Thyroid gland (tissue), 4 donors: ENCODE data around the gene FFAR2. TPM values are rescaled to one million over a fixed set of nuclear protein-coding genes. Genes with fewer than 3 reads are reported as not detected.

Source experiments
- DNase-seq, 2 donors: peaks; one replicate each; pipeline ENCODE4 v3.0.0-alpha.2; 2019
- H3K27ac ChIP-seq, 3 donors: fragments of 200-600 bp; sonication (generic); 1 replicate in 2 of 3; 2 replicates in 1 of 3; pipeline ENCODE4 v1.5.1; 2016 to 2019; ENCODE audit warnings: mild to moderate bottlenecking in 1 of 3, moderate library complexity in 1 of 3
- H3K27me3 ChIP-seq: fragments of 200-600 bp; sonication (generic); one replicate; pipeline ENCODE4 v1.5.1; 2019
- H3K36me3 ChIP-seq, 2 donors: fragments of 200-600 bp; sonication (generic); one replicate each; pipeline ENCODE4 v1.5.1; 2016 to 2019
- H3K4me1 ChIP-seq, 2 donors: fragments of 200-600 bp; sonication (generic); one replicate each; pipeline ENCODE4 v1.5.1; 2017 to 2019
- H3K4me3 ChIP-seq, 3 donors: fragments of 200-600 bp; sonication (generic); replicated peaks in 1 of 3; 1 replicate in 2 of 3; 2 replicates in 1 of 3; pipeline ENCODE4 v1.5.1; 2016; ENCODE audit warnings: mild to moderate bottlenecking in 1 of 3
- H3K9me3 ChIP-seq: fragments of 200-600 bp; sonication (generic); one replicate; pipeline ENCODE4 v1.5.1; 2017
- CTCF ChIP-seq, 6 experiments: fragments of 200-600 bp in 3 of 6; fragments of 450-650 bp in 3 of 6; sonication (generic) in 3 of 6; IDR thresholded peaks; one replicate each; pipeline ENCODE4 v1.5.1; 2016 to 2019; ENCODE audit warnings: antibody characterized with exemption in 6 of 6, mild to moderate bottlenecking in 2 of 6, inconsistent platforms in 1 of 6, moderate library complexity in 1 of 6
- POLR2A ChIP-seq, 2 donors: fragments of 450-650 bp; IDR thresholded peaks; one replicate each; pipeline ENCODE4 v1.6.1; 2017; ENCODE audit warnings: antibody characterized with exemption in 2 of 2, mild to moderate bottlenecking in 2 of 2, moderate library complexity in 1 of 2
- WGBS, 2 donors: methylation state at CpG; one replicate each; pipeline ENCODE4 v1.1.5; 2017; 5-methylcytosine and 5-hydroxymethylcytosine counted together
- intact Hi-C: fragments of 100-400 bp; cut with DNase I; formaldehyde crosslinking; loops from one replicate; pipeline ENCODE4 v1.15.1; 2023
- total RNA-seq, 4 donors: library from RNA; depleted of rRNA; stranded (reverse); fragments of >200 nt; gene quantifications; one replicate each; pipeline ENCODE4 v1.2.3, GENCODE V29; 2016

The FFAR2 gene
- total RNA-seq, 4 donors from 2014 or later: 0.27 TPM; not detected in 3

- H3K27ac ChIP-seq: no peak overlapping the region
- no peaks in the 10 kb centered on the region for H3K9me3 ChIP-seq
- peaks cover 9 to 11% of the 10 kb centered on the region in 2 donors for H3K4me1 ChIP-seq
- WGBS, 2 donors: 81 to 89% methylated on average over 2 of the region's 2 CpGs
- no peaks in the 10 kb centered on the region for H3K36me3 ChIP-seq
- H3K4me3 ChIP-seq: no peak overlapping the region
- no peak for TF ChIP-seq CTCF (IDR thresholded peaks at IDR 0.05)
- TF ChIP-seq POLR2A (IDR thresholded peaks at IDR 0.05): no peak
- no peak for DNase-seq
- intact Hi-C loops: no loop called here
- H3K27me3 ChIP-seq: no peaks in the 10 kb centered on the region
Observed at GRCh38 chr19:35454663-35455062, 6.6 kb downstream of the FFAR2 start.

- 75 to 78% methylated on average over 3 of the region's 3 CpGs for WGBS, 2 donors
- H3K27me3 ChIP-seq: no peaks in the 10 kb centered on the region
Observed at GRCh38 chr19:35455616-35456201, 7.7 kb downstream of the FFAR2 start.

GRCh38 chr19:35457173-35457572 lies 9.1 kb downstream of the FFAR2 start:
- DNase-seq: no peak
- H3K9me3 ChIP-seq: no peaks in the 10 kb centered on the region
- H3K27me3 ChIP-seq: no peaks in the 10 kb centered on the region
- H3K4me1 ChIP-seq: peaks cover 21 to 31% of the 10 kb centered on the region in 2 donors
- TF ChIP-seq POLR2A (IDR thresholded peaks at IDR 0.05) (no peak), CTCF (IDR thresholded peaks at IDR 0.05) (no peak)
- H3K36me3 ChIP-seq: no peaks in the 10 kb centered on the region
- 70 to 80% methylated on average over 5 of the region's 5 CpGs for WGBS, 2 donors
- H3K27ac ChIP-seq: no peak overlapping the region
- H3K4me3 ChIP-seq: no peak overlapping the region
- intact Hi-C loops: no loop called here

More at GRCh38 chr19:35455616-35456201, 7.7 kb downstream of the FFAR2 start:
- H3K4me1 ChIP-seq: peaks cover 12 to 21% of the 10 kb centered on the region in 2 donors
- H3K36me3 ChIP-seq: no peaks in the 10 kb centered on the region
- no peak overlapping the region for H3K27ac ChIP-seq
- TF ChIP-seq CTCF (IDR thresholded peaks at IDR 0.05) (no peak), POLR2A (IDR thresholded peaks at IDR 0.05) (no peak)
- intact Hi-C loops: no loop called here
- H3K9me3 ChIP-seq: no peaks in the 10 kb centered on the region
- no peak overlapping the region for H3K4me3 ChIP-seq
- DNase-seq: no peak

GRCh38 chr19:35458192-35458591 lies 10.1 kb downstream of the FFAR2 start:
- no peaks in the 10 kb centered on the region for H3K36me3 ChIP-seq
- peaks cover 21 to 31% of the 10 kb centered on the region in 2 donors for H3K4me1 ChIP-seq
- H3K4me3 ChIP-seq: no peak overlapping the region
- TF ChIP-seq CTCF (IDR thresholded peaks at IDR 0.05) (no peak), POLR2A (IDR thresholded peaks at IDR 0.05) (no peak)
- intact Hi-C loops: no loop called here
- no peaks in the 10 kb centered on the region for H3K27me3 ChIP-seq
- DNase-seq: no peak
- 76 to 82% methylated on average over 1 of the region's 1 CpG for WGBS, 2 donors
- no peaks in the 10 kb centered on the region for H3K9me3 ChIP-seq
- no peak overlapping the region for H3K27ac ChIP-seq

- H3K4me1 ChIP-seq: peaks cover 21 to 31% of the 10 kb centered on the region in 2 donors
- no peak for DNase-seq
Observed at GRCh38 chr19:35458731-35459391, 10.8 kb downstream of the FFAR2 start.

More at GRCh38 chr19:35458731-35459391, 10.8 kb downstream of the FFAR2 start:
- Histone ChIP-seq H3K9me3 (no peaks in the 10 kb centered on the region), H3K36me3 (no peaks in the 10 kb centered on the region), H3K27ac (peak overlapping the region in 2 of 3 donors; percentile 13 to 43), H3K4me3 (no peak overlapping the region), H3K27me3 (no peaks in the 10 kb centered on the region)
- intact Hi-C loops: no loop called here
- no peak for TF ChIP-seq POLR2A (IDR thresholded peaks at IDR 0.05)
- TF ChIP-seq CTCF (IDR thresholded peaks at IDR 0.05): no peak
- WGBS, 2 donors: 46 to 63% methylated on average over 9 to 10 of the region's 10 CpGs
